SK-N-MC (cell line): Measurements from ENCODE around the gene WDR89.

Experiments
- EZH2 ChIP-seq: fragments of 200-600 bp; sonication (generic); IDR thresholded peaks from one replicate; pipeline ENCODE4 v1.6.1; 2017; ENCODE audit warnings: antibody characterized with exemption
- FOXP2 ChIP-seq: optimal IDR thresholded peaks from 2 replicates; pipeline ENCODE3; 2011; ENCODE audit warnings: mild to moderate bottlenecking, moderate library complexity; ENCODE audit not compliant: insufficient read depth; ENCODE audit errors: extremely low read length, control extremely low read depth
- POLR2AphosphoS5 ChIP-seq: IDR thresholded peaks from 2 replicates; pipeline ENCODE4 v1.6.1; 2012; ENCODE audit warnings: mild to moderate bottlenecking, low read depth, low read length, borderline replicate concordance

GRCh38 chr14:63573581-63573980, 68.1 kb downstream of the WDR89 start:
- TF ChIP-seq EZH2 (no peak), POLR2AphosphoS5 (no peak), FOXP2 (no peak)
